ENCODE data around the gene TMEM139. TPM values are rescaled to one million over a fixed set of nuclear protein-coding genes. Genes with fewer than 3 reads are reported as not detected.
"Not testable (repeated sequence)": the region's sequence is repeated elsewhere in the genome, so short reads cannot be mapped to it uniquely, and the experiment has no call there.

The TMEM139 gene
- total and polyA plus RNA-seq, 10 of the 15 experiments (the other 5 are each of a cell fraction or from before 2014, with no cell fraction given): 0.31 TPM; not detected in 9

GRCh38 chr7:143264196-143264568 lies 20.6 kb upstream of the TMEM139 start:
- under 1% methylated on average over 15 of the region's 15 CpGs for WGBS (ENCODE audit: insufficient coverage, insufficient replicate concordance, low lambda C conversion rate, missing lambda C conversion rate)
- intact Hi-C loops (cut with micrococcal nuclease; ENCODE audit: unreplicated experiment); FAIRE-seq; in situ Hi-C loops (cut with MboI); H3K9me3 ChIP-seq (replicated peaks; ENCODE audit: control insufficient read depth, insufficient read depth, low read length); H2AFZ ChIP-seq (ENCODE audit: control insufficient read depth, low read depth, low read length); BruUV-seq (replicated peaks); H4K20me1 ChIP-seq (ENCODE audit: control insufficient read depth, insufficient read depth); H3K27me3 ChIP-seq (replicated peaks in 1 of 2; ENCODE audit: control insufficient read depth in 2 of 2, insufficient read depth in 2 of 2, low read length in 1 of 2); DNase-seq (ENCODE audit: low read depth, low spot score); H3K4me1 ChIP-seq (ENCODE audit: control insufficient read depth, insufficient read depth, low read length): not testable (repeated sequence)
- Histone ChIP-seq H3K36me3 (ENCODE audit: control insufficient read depth in 2 of 2, insufficient read depth in 2 of 2, low read length in 1 of 2) (peaks cover 5 to 12% of the 10 kb centered on the region in 2 experiments), H3K4me3 (peak overlapping the region; percentile 79), H3K79me2 (ENCODE audit: control insufficient read depth, insufficient read depth, low read length) (peaks cover 15% of the 10 kb centered on the region), H3K4me2 (ENCODE audit: control insufficient read depth, insufficient read depth) (peak overlapping the region; percentile 88), H3K9ac (ENCODE audit: control insufficient read depth, insufficient read depth, low read length) (peak overlapping the region; percentile 83), H3K27ac (ENCODE audit: control insufficient read depth, insufficient read depth) (peak overlapping the region; percentile 88)
- SMC1A ChIA-PET (ENCODE audit: uncharacterized antibody, unreplicated experiment): interaction anchor here (1.1 to 2.4 kb wide), 6 partner anchors 12 to 48 kb away, joined by 3 to 9 read pairs (median 5); partner anchors contain the start of gene CASP2
- RAD21 ChIA-PET (ENCODE audit: unreplicated experiment): interaction anchor here (1.3 to 1.9 kb wide), 2 partner anchors 24 to 35 kb away, joined by 3 to 5 read pairs; partner anchors contain the start of gene CASP2
- peak; percentile 11; the same call in 2 of the 3 replicates for ATAC-seq
- CTCF ChIA-PET: interaction anchor here (0.9 to 3.5 kb wide), 6 partner anchors 16 to 1392 kb away, joined by 3 to 16 read pairs (median 6); partner anchors contain the start of gene CASP2
- POLR2A ChIA-PET: interaction anchor here (1.8 kb wide), 1 partner anchor 24 kb away, joined by 9 read pairs; the partner anchor contains the start of gene CASP2
- TF ChIP-seq MLLT1 (IDR thresholded peaks at IDR 0.05): peak; percentile 93

DNA sequence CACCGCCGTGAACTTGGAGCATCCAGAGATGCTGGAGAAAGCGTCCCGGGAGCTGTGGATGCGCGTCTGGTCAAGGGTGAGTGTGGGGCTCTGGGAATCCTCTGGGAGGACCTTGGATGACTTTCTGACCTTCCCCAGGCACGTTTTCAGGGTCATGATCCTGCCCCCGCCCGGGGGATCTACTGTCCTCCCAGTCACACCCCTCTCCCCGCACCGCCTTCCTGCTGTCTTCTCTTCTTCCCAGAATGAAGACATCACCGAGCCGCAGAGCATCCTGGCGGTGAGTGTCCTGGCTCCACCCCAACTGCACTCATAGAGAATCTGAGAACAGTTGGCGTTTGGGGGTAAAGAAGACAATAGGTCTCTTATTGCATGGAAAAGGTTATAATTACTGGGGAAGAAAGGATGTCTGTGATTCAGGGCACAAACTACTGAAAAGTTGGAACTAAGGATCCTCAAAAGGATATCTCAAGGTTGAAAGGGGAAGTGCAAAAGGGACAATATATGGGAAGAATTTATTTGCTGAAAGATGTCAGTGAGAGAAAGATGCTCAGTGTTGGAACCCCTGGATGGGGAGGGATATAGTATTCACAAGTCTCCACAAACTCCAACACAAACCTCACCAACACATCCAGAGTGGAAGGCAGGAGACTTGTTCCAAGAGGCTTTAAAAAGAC lies 19.6 kb upstream of the TMEM139 start:
- H3K27me3 ChIP-seq (replicated peaks in 1 of 2; ENCODE audit: control insufficient read depth in 2 of 2, insufficient read depth in 2 of 2, low read length in 1 of 2): no peaks in the 10 kb centered on the region
- H3K4me2 ChIP-seq (ENCODE audit: control insufficient read depth, insufficient read depth): peak overlapping the region; percentile 88
- peaks cover 15% of the 10 kb centered on the region for H3K79me2 ChIP-seq (ENCODE audit: control insufficient read depth, insufficient read depth, low read length)
- H3K9me3 ChIP-seq (replicated peaks; ENCODE audit: control insufficient read depth, insufficient read depth, low read length): no peaks in the 10 kb centered on the region
- FAIRE-seq (no peak), DNase-seq (ENCODE audit: low read depth, low spot score) (no peak), ATAC-seq (no peak)
- TF ChIP-seq SIN3A (IDR thresholded peaks at IDR 0.05; ENCODE audit: low read depth, low read length): no peak
- 0 out of 2 replicates have a peak, but pooled peaks have one; percentile 8 for TF ChIP-seq SPI1 (IDR thresholded peaks at IDR 0.05; ENCODE audit: borderline replicate concordance, insufficient read depth, low read depth, low read length)
- H3K27ac ChIP-seq (ENCODE audit: control insufficient read depth, insufficient read depth): no peak overlapping the region
- intact Hi-C loops (cut with micrococcal nuclease; ENCODE audit: unreplicated experiment): no loop called here
- BruUV-seq (replicated peaks): no TSS peak
- 93% methylated on average over 15 of the region's 15 CpGs for WGBS (ENCODE audit: insufficient coverage, insufficient replicate concordance, low lambda C conversion rate, missing lambda C conversion rate)
- ChIA-PET CTCF (interaction anchor here (1.5 to 3.5 kb wide), 3 partner anchors 15 to 25 kb away, joined by 6 to 16 read pairs (median 7); partner anchors contain the start of gene CASP2), RAD21 (ENCODE audit: unreplicated experiment) (no interaction called here), SMC1A (ENCODE audit: uncharacterized antibody, unreplicated experiment) (interaction anchor here (0.8 to 1.2 kb wide), 3 partner anchors 23 to 34 kb away, joined by 3 to 4 read pairs (median 3); partner anchors contain the start of gene CASP2), POLR2A (interaction anchor here (0.5 to 0.6 kb wide), 2 partner anchors 25 to 115 kb away, joined by 3 read pairs; no protein-coding TSS in a partner anchor)
- no peaks in the 10 kb centered on the region for H4K20me1 ChIP-seq (ENCODE audit: control insufficient read depth, insufficient read depth)
- peaks cover 5 to 12% of the 10 kb centered on the region in 2 experiments for H3K36me3 ChIP-seq (ENCODE audit: control insufficient read depth in 2 of 2, insufficient read depth in 2 of 2, low read length in 1 of 2)
- in situ Hi-C loops (cut with MboI): no loop called here
- no peak overlapping the region for H3K9ac ChIP-seq (ENCODE audit: control insufficient read depth, insufficient read depth, low read length)
- H2AFZ ChIP-seq (ENCODE audit: control insufficient read depth, low read depth, low read length): no peak overlapping the region
- H3K4me1 ChIP-seq (ENCODE audit: control insufficient read depth, insufficient read depth, low read length): peaks cover 10% of the 10 kb centered on the region
- peak overlapping the region; percentile 41; the same call in 1 of the 2 replicates for H3K4me3 ChIP-seq

All from GM12878 (cell line).